Measurements from ENCODE around the gene IL20.
A peak's percentile ranks its signal among the peaks of the same experiment; 100 is the strongest.

Gene IL20

GRCh38 chr1:206912445-206913095 is 47.1 kb downstream of the IL20 start:
- TF ChIP-seq, protein P1, sequence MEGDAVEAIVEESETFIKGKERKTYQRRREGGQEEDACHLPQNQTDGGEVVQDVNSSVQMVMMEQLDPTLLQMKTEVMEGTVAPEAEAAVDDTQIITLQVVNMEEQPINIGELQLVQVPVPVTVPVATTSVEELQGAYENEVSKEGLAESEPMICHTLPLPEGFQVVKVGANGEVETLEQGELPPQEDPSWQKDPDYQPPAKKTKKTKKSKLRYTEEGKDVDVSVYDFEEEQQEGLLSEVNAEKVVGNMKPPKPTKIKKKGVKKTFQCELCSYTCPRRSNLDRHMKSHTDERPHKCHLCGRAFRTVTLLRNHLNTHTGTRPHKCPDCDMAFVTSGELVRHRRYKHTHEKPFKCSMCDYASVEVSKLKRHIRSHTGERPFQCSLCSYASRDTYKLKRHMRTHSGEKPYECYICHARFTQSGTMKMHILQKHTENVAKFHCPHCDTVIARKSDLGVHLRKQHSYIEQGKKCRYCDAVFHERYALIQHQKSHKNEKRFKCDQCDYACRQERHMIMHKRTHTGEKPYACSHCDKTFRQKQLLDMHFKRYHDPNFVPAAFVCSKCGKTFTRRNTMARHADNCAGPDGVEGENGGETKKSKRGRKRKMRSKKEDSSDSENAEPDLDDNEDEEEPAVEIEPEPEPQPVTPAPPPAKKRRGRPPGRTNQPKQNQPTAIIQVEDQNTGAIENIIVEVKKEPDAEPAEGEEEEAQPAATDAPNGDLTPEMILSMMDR (conservative IDR thresholded peaks at IDR 0.05; ENCODE audit: low read depth, low read length) = peak; percentile 80
- no peak overlapping the region for H3K4me3 ChIP-seq (ENCODE audit: low read length)
- DNase-seq (ENCODE audit: low read depth) = no peak

- TF ChIP-seq, protein P1 (conservative IDR thresholded peaks at IDR 0.05; ENCODE audit: low read depth, low read length) = no peak
- no peak overlapping the region for H3K4me3 ChIP-seq (ENCODE audit: low read length)
- DNase-seq (ENCODE audit: low read depth) = no peak
These were observed 48.5 kb downstream of the IL20 start for GRCh38 chr1:206913766-206914537.

- H3K4me3 ChIP-seq (ENCODE audit: low read length) = no peak overlapping the region
- no peak for DNase-seq (ENCODE audit: low read depth)
- TF ChIP-seq, protein P1 (conservative IDR thresholded peaks at IDR 0.05; ENCODE audit: low read depth, low read length) = no peak
These were observed 49.8 kb downstream of the IL20 start for GRCh38 chr1:206915030-206915735.

DNA sequence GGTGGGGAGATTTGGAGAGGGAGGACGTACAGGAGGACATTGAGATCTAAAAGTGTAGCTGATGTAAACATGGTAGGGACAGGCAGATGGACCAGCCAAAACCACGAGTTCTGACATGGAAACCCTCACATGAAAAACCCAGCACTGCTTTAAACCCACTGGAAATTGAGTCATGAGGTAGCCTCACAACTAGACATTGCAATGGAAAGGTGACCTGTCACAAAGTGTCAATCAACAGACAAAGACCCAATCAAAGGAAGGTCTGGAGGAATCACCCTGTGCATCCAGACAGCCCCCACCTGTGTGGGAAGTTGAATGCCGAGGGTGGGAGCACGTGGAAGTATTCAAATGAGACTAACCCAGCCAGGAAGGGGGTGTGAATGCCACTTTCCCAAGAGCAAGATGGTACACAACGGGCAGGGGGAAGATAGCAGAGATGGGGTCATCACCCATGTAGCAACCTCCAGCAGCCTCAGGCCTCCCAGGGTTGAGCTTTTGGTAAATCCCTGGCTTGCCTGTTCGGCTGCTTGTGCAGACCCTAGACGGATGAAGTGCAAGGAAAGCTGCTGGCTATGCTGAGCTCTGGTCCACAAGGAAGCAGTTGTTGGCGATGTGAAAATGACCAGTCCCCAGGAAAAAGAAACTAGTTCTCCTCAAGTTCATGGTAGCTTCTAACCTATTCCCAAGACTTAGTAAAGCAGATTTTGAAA is 50.7 kb downstream of the IL20 start:
- DNase-seq (ENCODE audit: low read depth) = no peak
- TF ChIP-seq, protein P1 (conservative IDR thresholded peaks at IDR 0.05; ENCODE audit: low read depth, low read length) = no peak
- H3K4me3 ChIP-seq (ENCODE audit: low read length) = no peak overlapping the region

DNA sequence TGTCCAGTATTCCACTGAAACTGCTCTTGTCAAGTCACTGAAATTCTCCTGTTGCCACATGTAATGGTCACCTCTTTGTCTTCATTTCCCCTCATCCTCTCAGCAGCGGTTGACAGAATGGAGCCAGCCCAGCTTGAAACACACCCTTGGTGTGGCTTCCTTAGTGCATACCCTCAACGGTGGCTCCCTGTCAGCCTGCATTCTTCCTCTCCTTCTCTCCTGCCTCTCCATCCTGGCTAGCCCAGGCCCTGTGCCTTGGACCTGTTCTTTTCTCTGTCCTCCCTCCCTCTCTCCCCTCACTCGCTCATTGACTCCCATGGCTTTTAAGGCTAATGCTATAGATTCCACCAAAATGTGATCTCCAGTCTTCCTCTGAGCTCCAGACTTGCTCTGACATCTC is 52.7 kb downstream of the IL20 start:
- TF ChIP-seq, protein P1 (conservative IDR thresholded peaks at IDR 0.05; ENCODE audit: low read depth, low read length) = no peak
- no peak overlapping the region for H3K4me3 ChIP-seq (ENCODE audit: low read length)
- no peak for DNase-seq (ENCODE audit: low read depth)

Measured in retinal pigment epithelial cell (primary cell).